Measurements from ENCODE around the gene IGF2BP2. TPM values are rescaled to one million over a fixed set of nuclear protein-coding genes. Genes with fewer than 3 reads are reported as not detected.
A peak's percentile ranks its signal among the peaks of the same experiment; 100 is the strongest.

The IGF2BP2 gene
- total and polyA plus RNA-seq, 2 of the 13 experiments (the other 11 are each of a cell fraction or from before 2014, with no cell fraction given) = 6.5 to 46.0 TPM

GRCh38 chr3:185630182-185630622 lies 194.6 kb downstream of the IGF2BP2 start:
- H3K9me3 ChIP-seq (ENCODE audit: low read length) = no peaks in the 10 kb centered on the region
- in situ Hi-C loops (cut with HindIII; ENCODE audit: extremely low pct_ligation_motif_present, low pct_unique_long_range_greater_than_20kb) (no loop called here), intact Hi-C loops (cut with micrococcal nuclease; ENCODE audit: unreplicated experiment) (no loop called here)
- ChIA-PET POLR2A (interaction anchor here (1.4 kb wide), 1 partner anchor 44 kb away, joined by 4 read pairs; the partner anchor contains the start of gene SENP2), CTCF (ENCODE audit: low intra/inter-chr PET ratio, low total read pairs) (no interaction called here)
- DNase-seq (ENCODE audit: low spot score) (no peak), FAIRE-seq (no peak), ATAC-seq (no peak)
- H3K9ac ChIP-seq (ENCODE audit: insufficient read depth, low read depth, low read length) = no peak overlapping the region
- 94% methylated on average over 6 of the region's 6 CpGs for WGBS (ENCODE audit: low lambda C conversion rate)
- H3K27ac ChIP-seq (ENCODE audit: extremely low read length, insufficient read depth, low read length) = no peak overlapping the region
- no peaks in the 10 kb centered on the region for H3K4me1 ChIP-seq (ENCODE audit: insufficient read depth, low read length)
- BruUV-seq (replicated peaks) = no TSS peak
- H3K79me2 ChIP-seq (ENCODE audit: insufficient read depth, low read length) = no peaks in the 10 kb centered on the region
- peaks cover 5 to 23% of the 10 kb centered on the region in 2 experiments; a peak in 3 of 5 replicates for H3K36me3 ChIP-seq (replicated peaks in 1 of 2; ENCODE audit: control insufficient read depth in 1 of 2, insufficient read depth in 2 of 2, low read length in 2 of 2)
- H4K20me1 ChIP-seq (ENCODE audit: insufficient read depth, low read length) = no peaks in the 10 kb centered on the region
- no peaks in the 10 kb centered on the region for H3K27me3 ChIP-seq (ENCODE audit: control insufficient read depth in 1 of 2, insufficient read depth in 2 of 2, low read length in 2 of 2)
- TF ChIP-seq POLR2AphosphoS2 (IDR thresholded peaks at IDR 0.05; ENCODE audit: low read depth, low read length) = 0 out of 2 replicates have a peak, but pooled peaks have one; percentile 1
- no peak for TF ChIP-seq ZNF614 (CRISPR knock-in tag; IDR thresholded peaks at IDR 0.05; ENCODE audit: borderline replicate concordance)
- H2AFZ ChIP-seq (ENCODE audit: low read length) = no peak overlapping the region
- H3K4me2 ChIP-seq (ENCODE audit: low read depth, low read length) = no peak overlapping the region
- H3K4me3 ChIP-seq (replicated peaks in 1 of 3; ENCODE audit: insufficient read depth in 1 of 3, low read depth in 2 of 3, low read length in 3 of 3) = no peak overlapping the region

- no peak for TF ChIP-seq ZNF746 (CRISPR knock-in tag; IDR thresholded peaks at IDR 0.05)
- TF ChIP-seq POLR2G (IDR thresholded peaks at IDR 0.05; ENCODE audit: low read depth, low read length) = peak; percentile 35; the same call in 1 of the 2 replicates
- no peaks in the 10 kb centered on the region for H3K27me3 ChIP-seq (ENCODE audit: control insufficient read depth in 1 of 2, insufficient read depth in 2 of 2, low read length in 2 of 2)
- ATAC-seq (peak; percentile 49), DNase-seq (ENCODE audit: low spot score) (no peak), FAIRE-seq (no peak)
- H3K4me2 ChIP-seq (ENCODE audit: low read depth, low read length) = no peak overlapping the region
- in situ Hi-C loops (cut with HindIII; ENCODE audit: extremely low pct_ligation_motif_present, low pct_unique_long_range_greater_than_20kb) = no loop called here
- H3K4me1 ChIP-seq (ENCODE audit: insufficient read depth, low read length) = no peaks in the 10 kb centered on the region
- H3K27ac ChIP-seq (ENCODE audit: extremely low read length, insufficient read depth, low read length) = no peak overlapping the region
- no peak overlapping the region for H2AFZ ChIP-seq (ENCODE audit: low read length)
- H3K9me3 ChIP-seq (ENCODE audit: low read length) = no peaks in the 10 kb centered on the region
- intact Hi-C loops (cut with micrococcal nuclease; ENCODE audit: unreplicated experiment) = no loop called here
- no peak overlapping the region for H3K9ac ChIP-seq (ENCODE audit: insufficient read depth, low read depth, low read length)
- peaks cover 5 to 23% of the 10 kb centered on the region in 2 experiments; a peak in 3 of 5 replicates for H3K36me3 ChIP-seq (replicated peaks in 1 of 2; ENCODE audit: control insufficient read depth in 1 of 2, insufficient read depth in 2 of 2, low read length in 2 of 2)
- CTCF ChIA-PET (ENCODE audit: low intra/inter-chr PET ratio, low total read pairs) = no interaction called here
- no TSS peak for BruUV-seq (replicated peaks)
- POLR2A ChIA-PET = interaction anchor here (1.4 kb wide), 1 partner anchor 44 kb away, joined by 4 read pairs; the partner anchor contains the start of gene SENP2
- no peak overlapping the region for H3K4me3 ChIP-seq (replicated peaks in 1 of 3; ENCODE audit: insufficient read depth in 1 of 3, low read depth in 2 of 3, low read length in 3 of 3)
- WGBS (ENCODE audit: low lambda C conversion rate) = 84% methylated on average over 4 of the region's 4 CpGs
- H4K20me1 ChIP-seq (ENCODE audit: insufficient read depth, low read length) = no peaks in the 10 kb centered on the region
- no peaks in the 10 kb centered on the region for H3K79me2 ChIP-seq (ENCODE audit: insufficient read depth, low read length)
Measured at GRCh38 chr3:185629554-185630181, 195.2 kb downstream of the IGF2BP2 start.
